Limb (tissue), 2 donors: ENCODE measurements around the gene CERS1.

Source experiments
- DNase-seq, 2 donors: peaks; one replicate each; pipeline ENCODE4 v3.0.0-alpha.2; 2016; ENCODE audit errors: extremely low spot score in 2 of 2

Gene CERS1

DNA sequence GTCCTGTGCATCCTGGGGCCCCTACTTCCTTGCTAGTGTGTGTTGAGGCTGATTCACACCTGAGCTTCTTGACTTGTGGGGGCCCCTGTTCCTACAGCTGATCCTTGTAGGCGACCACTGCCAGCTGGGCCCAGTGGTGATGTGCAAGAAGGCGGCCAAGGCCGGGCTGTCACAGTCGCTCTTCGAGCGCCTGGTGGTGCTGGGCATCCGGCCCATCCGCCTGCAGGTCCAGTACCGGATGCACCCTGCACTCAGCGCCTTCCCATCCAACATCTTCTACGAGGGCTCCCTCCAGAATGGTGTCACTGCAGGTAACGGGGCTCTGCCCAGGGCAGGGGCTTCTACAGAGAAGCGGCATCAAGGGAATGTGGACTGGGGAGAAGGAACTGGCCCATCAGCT, 38.7 kb downstream of the CERS1 start:
- DNase-seq = no peak

DNA sequence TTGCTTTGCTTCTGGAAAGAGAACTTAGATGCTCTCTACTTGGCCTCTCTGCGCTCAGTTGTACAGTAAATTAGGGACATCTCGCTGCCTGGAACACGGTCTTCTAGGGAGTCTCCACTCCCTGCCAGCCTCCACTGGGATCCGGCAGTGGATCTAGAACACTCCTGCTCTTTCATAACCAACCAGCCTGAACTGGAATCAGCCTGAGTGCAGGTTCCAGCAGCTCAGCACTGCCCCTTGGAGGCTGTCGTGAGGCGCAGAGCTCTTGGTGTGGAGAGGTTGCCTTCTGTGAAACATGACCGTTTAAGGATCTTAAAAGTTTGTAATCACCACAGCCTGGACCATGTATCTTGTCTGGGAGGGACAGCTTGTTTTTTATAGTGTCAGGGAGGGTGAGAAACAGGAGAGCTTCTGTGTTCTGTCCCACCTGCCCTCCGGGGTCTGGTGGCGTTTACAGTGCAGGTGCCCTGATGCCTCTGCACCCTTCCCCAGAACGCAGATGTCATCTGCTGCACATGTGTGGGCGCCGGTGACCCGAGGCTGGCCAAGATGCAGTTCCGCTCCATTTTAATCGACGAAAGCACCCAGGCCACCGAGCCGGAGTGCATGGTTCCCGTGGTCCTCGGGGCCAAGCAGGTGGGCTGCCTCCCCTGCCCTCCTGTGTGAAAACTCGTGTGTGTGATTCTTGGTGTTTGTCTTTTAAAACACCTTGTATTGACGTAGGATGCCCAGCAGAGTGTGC, 39.4 kb downstream of the CERS1 start:
- DNase-seq = no peak

DNA sequence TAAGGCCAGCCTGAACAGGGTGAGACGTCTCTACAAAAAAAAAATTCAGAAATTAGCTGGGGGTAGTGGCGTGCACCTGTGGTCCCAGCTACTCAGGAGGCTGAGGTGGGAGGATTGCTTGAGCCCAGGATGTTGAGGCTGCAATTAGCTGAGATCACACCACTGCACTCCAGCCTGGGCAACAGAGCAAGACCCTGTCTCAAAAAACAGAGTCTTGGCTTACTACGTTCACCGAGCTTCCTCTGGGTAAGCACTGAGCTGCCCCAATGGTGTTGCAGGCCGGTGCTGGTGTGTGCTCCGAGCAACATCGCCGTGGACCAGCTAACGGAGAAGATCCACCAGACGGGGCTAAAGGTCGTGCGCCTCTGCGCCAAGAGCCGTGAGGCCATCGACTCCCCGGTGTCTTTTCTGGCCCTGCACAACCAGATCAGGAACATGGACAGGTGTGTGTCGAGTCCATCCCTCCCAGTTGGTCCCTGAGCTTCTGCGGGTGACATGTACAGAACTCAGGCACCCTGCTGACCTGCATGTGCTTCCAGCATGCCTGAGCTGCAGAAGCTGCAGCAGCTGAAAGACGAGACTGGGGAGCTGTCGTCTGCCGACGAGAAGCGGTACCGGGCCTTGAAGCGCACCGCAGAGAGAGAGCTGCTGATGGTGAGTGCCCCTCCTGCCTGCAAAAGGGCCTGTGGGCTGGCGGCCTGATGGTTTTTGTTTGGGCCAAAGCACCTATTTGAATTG, 40.1 kb downstream of the CERS1 start:
- no peak for DNase-seq

DNA sequence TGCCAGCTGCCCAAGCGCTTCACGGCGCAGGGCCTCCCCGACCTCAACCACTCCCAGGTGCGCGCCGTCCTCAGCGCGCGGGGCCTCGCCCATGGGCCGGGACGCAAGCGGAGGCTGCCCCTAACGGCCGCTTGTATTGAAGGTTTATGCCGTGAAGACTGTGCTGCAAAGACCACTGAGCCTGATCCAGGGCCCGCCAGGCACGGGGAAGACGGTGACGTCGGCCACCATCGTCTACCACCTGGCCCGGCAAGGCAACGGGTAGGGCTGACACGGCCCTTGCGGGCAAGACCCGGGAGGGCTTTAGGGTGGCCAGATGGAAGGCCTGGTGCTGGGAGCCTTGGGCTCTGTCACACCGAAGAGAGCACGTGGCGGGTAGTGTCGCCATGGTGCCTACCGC, 41.0 kb downstream of the CERS1 start:
- no peak for DNase-seq

DNA sequence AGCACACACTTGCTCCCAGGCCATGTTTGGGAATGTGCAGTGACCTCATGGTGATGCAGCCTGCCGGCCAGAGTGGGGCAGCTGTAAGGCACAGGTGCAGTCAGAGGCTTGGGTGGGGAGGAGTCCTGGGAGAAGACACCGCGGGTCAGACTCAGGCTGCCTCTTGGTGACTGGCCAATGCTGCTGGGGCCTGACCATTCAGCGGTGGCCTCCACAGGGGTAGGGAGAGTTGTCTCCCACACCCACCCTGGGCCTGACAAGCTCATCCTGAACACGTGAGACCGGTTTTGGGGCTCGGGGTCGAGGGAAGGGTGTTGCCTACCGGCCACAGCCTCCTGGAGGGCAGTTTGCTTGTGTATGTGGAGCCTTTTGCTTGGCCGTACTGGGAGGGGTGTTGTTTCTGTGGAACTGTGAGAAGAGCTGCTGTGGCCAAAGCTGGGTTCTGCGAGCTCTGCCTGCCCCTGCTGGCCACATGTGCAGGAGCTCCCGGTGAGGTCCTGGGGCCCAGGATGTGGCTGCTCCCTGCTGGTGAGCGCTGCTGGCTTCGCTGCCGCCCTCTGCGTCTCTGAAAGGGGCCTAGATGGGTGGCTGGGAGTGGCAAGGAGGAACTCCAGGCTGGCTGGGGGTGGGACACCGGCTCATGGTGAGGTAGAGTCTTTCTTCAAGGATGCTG, 42.1 kb downstream of the CERS1 start:
- DNase-seq = no peak

DNA sequence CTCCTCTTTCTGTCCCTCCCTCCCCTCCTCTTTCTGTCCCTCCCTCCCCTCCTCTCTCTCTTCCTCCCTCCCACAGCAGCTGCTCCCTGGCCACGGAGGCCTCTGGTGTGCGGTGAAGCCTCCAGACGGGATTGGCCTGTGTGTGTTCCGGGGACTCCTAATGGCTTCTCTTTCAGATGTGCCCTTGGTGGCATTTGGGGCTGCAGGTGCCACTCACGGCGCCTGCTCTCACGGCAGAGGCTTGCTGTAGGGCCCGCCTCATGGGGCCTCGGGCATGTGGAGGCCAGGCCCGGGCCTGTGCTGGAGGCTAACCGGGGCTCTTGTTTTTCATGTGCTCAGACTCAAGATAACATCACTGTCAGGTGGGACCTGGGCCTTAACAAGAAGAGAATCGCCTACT, 43.3 kb downstream of the CERS1 start:
- no peak for DNase-seq

DNA sequence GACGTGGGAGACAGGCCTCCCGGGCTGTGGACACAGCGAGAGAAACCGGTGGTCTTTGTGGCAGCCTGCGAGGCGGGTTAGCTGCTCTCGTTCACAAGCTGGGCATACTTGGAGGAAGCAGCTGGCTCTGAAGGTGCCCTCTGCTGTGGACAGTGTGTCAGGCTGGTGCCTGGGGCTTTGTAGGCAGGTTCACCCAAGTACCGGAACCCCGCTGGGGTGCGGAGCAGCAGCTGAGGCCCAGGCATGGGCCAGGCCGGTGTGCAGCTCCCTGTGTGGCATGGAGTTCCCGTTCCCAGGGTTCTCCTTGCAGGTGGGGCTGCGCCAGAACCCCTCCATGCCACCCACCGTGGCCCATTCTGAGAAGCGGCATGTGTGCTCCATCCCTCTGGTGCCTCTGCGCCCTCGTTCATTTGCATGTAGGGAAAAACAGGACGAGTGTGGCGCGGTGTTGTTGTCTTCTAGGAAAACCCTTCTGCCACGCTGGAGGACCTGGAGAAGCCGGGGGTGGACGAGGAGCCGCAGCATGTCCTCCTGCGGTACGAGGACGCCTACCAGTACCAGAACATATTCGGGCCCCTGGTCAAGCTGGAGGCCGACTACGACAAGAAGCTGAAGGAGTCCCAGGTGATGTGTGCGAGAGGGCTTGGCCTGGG, 44.2 kb downstream of the CERS1 start:
- no peak for DNase-seq

DNA sequence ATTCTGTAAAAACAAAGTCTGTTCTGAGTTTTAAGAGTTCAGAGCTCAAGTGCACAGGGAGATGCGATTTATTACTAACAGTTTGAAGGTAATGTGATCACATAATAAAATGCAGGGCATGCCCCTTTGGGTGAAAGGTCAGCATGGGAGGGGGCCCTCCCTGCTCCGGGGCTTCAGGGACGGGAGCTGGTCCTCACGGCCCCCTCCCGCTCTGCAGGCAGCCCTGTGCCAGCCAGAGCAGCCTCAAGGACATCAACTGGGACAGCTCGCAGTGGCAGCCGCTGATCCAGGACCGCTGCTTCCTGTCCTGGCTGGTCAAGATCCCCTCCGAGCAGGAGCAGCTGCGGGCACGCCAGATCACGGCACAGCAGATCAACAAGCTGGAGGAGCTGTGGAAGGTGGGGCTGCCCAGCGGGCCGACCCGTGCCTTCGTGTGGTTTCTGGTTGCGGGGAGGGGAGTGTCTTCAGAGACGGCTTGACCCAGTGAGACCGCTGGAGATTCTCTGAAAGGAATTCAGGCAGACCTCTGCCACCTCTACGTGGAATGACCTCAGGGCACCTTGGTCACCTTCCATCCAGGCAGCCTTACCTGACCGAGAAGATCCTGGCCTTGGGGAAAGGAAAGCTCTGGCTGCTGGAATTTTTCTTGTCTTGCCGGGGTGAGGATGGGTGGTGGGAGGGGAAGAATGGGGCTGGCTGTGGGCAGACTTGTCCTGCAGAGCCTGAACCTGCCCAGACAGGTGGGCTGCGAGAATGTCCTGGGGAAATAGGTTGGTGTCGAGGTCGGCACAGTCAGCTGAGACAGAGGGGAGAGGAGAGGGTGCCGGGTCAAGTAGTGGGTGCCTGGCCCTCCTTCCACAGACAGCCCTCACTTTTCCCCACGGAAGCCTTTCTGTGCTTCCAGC, 45.2 kb downstream of the CERS1 start:
- DNase-seq = no peak

DNA sequence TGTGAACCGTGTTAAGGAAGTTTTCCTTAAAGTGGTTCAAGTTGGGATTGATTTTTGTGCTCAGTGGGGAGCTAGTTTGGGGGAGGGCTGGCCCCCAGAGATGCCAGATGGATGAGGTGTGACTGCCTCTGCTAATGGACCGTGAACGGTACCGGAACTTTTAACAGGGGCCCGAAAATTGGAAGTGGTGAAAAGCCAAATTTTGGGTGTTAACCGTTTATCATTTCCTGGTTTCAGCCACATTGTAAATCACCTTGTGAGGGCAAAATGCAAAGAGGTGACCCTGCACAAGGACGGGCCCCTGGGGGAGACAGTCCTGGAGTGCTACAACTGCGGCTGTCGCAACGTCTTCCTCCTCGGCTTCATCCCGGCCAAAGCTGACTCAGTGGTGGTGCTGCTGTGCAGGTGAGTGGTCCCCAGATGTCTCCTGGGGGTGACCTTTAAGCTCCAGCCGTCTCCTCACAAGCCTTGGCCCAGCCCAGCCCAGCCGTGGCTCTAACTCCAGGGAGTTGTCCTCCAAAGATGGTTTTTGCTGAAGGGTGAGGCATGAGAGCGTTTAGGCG, 46.0 kb downstream of the CERS1 start:
- DNase-seq = no peak

DNA sequence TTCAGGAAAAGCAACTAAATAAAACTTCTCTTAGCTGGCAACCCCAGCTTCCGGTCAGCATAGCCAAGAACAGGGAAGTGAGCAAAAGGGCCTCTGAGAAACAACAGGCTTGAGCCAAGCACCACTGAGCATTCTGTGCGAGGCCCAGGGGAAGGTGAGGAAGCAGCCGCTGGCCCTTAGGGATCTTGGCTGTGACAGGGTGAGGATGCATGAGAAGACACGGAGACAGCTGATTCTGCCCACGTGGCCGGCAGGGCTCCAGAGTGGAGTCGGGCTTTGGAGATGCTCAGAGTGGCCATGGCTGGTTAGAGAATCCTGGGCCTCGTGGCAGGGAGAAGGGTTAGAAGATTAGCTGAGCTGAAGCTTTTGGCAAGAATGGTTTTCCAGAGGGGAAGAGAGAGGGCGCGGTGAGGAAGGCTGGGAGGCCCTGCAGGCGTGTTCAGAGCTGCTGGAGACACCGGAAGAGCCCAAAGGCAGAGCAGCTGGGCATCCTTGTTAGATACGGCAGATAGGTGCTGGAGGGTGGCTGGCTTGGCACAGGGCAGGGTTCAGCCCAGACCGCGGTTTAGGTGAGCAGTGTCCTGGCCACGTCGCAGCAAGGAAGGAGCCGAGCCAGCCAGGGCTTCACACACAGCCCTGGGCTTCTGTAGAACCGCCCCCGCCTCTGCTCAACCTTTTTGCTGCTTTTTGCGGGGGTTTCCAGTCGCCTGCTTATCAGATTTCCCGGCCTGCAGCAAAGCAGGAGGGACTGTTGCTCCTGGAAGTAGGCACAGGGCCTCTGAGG, 46.9 kb downstream of the CERS1 start:
- DNase-seq = no peak

DNA sequence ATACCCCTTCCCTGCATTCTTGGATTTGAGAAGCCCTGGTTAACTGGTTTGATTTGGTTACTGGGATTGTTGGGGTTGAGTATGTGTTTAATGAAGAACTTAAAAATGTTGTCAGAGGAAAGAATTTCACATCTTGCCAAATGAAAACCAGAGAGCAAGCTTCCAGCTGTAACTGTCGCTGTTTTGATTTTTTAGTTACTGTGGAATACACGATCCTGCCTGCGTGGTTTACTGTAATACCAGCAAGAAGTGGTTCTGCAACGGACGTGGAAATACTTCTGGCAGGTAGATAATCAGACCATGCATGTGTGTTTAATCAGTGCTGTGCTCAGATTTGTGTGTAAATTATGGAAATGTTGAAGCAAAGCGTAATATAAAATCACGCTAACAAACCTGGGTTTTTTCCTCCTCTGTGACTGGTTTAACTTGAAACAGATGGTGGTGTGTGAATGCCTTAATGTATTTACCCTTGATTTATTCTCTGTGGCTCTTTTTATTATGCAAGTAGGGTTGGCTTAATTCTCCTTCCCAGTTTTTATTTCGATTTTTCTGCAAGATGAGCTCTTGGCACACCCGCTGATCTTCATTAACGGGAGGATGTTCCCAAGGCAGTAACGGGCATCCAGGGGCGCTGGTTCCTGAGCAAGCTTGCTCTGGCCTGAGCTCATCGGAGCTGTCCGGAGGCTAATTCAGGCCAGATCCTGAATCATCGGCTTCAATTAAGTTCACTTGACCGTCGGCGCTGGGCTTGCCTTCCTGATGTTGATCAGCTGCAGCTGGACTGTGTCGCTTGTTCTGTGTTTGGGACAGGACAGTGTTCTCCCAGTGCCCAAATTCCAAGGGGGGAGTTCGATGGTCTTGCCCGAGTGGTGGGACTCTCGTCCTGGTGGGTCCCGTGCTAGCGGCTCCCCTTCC, 48.2 kb downstream of the CERS1 start:
- peak; percentile 28 to 44 for DNase-seq

DNA sequence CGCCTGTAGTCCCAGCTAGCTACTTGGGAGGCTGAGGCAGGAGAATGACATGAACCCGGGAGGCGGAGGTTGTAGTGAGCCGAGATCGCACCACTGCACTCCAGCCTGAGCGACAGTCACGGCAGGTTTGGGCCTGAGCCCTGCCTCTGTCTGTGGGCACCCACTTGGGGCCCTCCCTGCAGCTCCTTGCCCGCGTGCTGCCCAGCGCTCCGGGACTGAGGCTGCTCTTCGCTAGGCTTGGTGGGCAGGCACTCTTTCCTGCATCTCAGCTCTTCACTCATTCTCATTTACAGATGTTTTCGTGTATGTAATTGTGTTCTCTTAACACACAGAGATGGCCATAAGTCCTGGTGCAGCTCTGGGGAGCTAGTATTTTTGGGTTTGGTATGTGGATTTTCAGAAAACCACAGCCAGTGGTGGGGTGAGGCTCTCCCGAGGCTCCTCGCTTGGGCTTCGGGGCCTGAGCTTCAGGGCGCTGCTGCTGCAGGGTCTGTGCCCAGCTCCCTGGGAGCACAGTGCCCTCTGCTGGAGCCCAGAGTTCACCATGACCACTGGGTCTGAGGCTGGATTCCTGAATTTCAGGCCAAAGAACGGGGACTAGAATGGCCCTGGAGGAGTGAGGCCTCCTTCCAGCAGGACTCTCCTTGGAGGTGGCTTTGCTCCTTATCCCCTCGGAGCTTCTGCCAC, 49.0 kb downstream of the CERS1 start:
- peak; percentile 71 to 85 for DNase-seq

DNA sequence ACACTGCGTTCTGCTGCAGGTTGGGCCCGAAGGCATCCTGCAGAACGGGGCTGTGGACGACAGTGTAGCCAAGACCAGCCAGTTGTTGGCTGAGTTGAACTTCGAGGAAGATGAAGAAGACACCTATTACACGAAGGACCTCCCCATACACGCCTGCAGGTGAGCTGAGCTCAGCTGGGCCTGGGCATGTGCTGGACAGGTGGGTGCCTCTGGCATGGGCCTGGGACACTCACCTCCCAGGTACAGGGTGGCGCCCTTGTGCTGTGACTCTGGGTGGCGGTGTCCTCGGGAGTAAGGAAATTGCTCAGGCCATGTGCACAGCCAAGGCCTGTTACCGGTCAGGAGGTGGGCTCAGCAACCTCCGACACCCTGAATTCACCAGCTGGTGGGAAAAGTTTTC, 50.0 kb downstream of the CERS1 start:
- peak in 1 of 2 donors; percentile 27 for DNase-seq

DNA sequence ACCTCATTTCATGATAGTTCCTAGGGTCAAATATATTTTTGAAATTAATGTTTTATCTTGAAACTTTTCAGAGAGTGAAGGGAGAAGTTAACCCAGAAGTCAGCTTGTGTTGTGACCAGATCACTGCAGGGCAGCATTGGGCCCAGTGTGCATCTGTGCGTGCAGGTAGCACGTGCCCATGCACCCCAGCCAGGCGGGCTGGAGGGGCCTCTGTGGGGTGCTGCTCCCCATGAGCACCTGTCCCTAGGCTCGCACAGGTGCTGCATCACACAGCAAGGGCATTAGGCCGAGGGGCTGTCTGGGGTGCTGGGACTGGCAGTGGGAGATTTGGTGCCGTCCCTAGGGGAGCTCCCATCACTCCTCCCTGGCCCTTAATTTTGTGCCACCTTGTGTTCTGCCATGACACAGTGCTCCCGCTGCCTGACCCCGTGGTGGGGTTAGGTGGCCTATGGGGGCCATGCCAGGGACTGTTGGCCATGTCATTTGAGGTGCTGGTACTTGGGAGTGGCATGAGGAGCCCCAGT, 51.1 kb downstream of the CERS1 start:
- no peak for DNase-seq

DNA sequence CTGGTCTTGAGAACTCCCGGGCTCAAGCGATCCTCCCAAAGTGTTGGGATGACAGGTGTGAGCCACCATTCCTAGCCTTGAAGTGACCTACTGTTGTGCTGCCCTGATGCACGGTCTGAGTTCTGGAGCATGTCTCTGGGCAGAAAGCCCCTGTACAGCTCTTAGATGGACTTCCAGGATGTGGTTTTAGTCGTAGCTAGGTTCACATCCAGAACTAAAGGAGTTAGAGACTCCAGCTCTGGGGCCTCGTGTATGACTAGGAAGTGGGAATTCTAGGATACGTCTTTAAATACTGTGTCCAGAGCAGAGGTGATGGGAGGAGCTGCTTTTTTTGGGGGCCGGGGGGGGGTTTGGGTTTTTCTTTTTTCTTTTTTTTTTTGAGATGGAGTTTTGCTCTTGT, 52.0 kb downstream of the CERS1 start:
- DNase-seq = no peak

DNA sequence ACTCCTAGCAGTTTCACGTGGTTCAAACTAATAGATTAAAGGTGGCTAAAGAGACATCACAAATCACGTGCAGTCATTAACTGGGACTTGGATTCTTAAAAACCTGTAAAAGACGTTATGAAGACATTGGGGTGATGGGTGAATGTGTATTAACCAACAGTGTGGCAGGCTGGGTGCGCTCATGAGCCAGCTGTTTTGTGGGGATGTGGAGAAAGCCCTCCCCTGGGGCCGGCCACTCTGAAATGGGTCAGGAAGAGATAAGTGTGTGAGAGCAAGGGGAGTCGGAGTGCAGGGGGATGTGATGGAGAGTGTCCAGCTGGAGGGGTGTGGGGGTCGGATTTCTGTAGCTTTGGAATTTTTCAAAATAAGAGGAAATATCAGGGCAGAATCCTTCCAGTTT, 53.8 kb downstream of the CERS1 start:
- DNase-seq = no peak

DNA sequence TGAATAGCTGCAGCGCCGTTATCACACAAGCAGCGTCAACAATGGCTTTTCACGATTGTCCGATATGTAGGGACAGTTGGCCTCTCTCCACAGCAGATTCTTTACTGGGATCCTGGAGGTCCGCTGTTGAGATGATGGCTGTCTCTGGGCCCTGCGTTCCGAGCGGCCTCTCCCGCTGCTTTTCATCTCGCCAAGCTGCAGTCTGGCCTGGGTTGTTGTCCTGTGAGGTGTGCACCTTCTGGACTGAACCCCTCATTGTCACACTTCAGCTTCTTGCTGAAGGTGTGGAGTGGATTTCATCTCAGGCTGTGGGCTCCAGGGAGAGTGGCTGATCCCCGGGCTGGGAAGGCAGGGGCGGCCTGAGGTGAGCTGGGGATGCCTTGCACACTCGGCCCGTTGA, 54.6 kb downstream of the CERS1 start:
- DNase-seq = no peak
